Measurements from ENCODE around the gene HOPX.

- no peak for TF ChIP-seq POLR2A (IDR thresholded peaks at IDR 0.05; ENCODE audit: low read depth, low read length)
- no peak for TF ChIP-seq TAF1 (IDR thresholded peaks at IDR 0.05; ENCODE audit: borderline replicate concordance, low read depth, low read length)
- no peak for TF ChIP-seq POLR2AphosphoS5 (IDR thresholded peaks at IDR 0.05; ENCODE audit: low read depth, low read length)
Observed at GRCh38 chr4:56727150-56727549, 46.1 kb upstream of the HOPX start.

Data from GM12892 (cell line).